HepG2 (cell line): ENCODE measurements around the gene MEF2B. TPM values are rescaled to one million over a fixed set of nuclear protein-coding genes. Genes with fewer than 3 reads are reported as not detected.

Experiments
- FUBP1 ChIP-seq: sonication (generic); formaldehyde crosslinking; IDR thresholded peaks from 2 replicates; pipeline ENCODE4 v1.5.1; 2020; ENCODE audit warnings: missing genetic modification reagents, mild to moderate bottlenecking, borderline replicate concordance
- GPBP1L1 ChIP-seq: sonication (generic); formaldehyde crosslinking; IDR thresholded peaks from 2 replicates; pipeline ENCODE4 v1.5.0; 2020; ENCODE audit warnings: mild to moderate bottlenecking, missing genetic modification reagents
- GZF1 ChIP-seq: sonication (generic); formaldehyde crosslinking; IDR thresholded peaks from 2 replicates; pipeline ENCODE4 v1.5.1; 2020; ENCODE audit warnings: mild to moderate bottlenecking, missing genetic modification reagents
- HOXA3 ChIP-seq: sonication (generic); formaldehyde crosslinking; IDR thresholded peaks from 2 replicates; pipeline ENCODE4 v1.5.0; 2020; ENCODE audit warnings: missing genetic modification reagents
- ISX ChIP-seq: sonication (generic); formaldehyde crosslinking; conservative IDR thresholded peaks from 2 replicates; pipeline ENCODE4 v1.5.0; 2020; ENCODE audit warnings: missing genetic modification reagents
- MATR3 ChIP-seq: sonication (generic); formaldehyde crosslinking; IDR thresholded peaks from 2 replicates; pipeline ENCODE4 v1.4.0; 2020; ENCODE audit warnings: missing genetic modification reagents
- MYC ChIP-seq: sonication (generic); formaldehyde crosslinking; IDR thresholded peaks from 2 replicates; pipeline ENCODE4 v1.9.0; 2021; ENCODE audit warnings: missing genetic modification reagents, borderline replicate concordance
- NFATC3 ChIP-seq: sonication (generic); formaldehyde crosslinking; IDR thresholded peaks from 2 replicates; pipeline ENCODE4 v1.5.1; 2020; ENCODE audit warnings: mild to moderate bottlenecking, missing genetic modification reagents
- NPAS2 ChIP-seq: sonication (generic); formaldehyde crosslinking; IDR thresholded peaks from 2 replicates; pipeline ENCODE4 v1.8.0; 2022; ENCODE audit warnings: mild to moderate bottlenecking, missing genetic modification reagents, borderline replicate concordance
- PPARG ChIP-seq: conservative IDR thresholded peaks from 2 replicates; pipeline ENCODE4 v1.6.1; 2016; ENCODE audit warnings: missing biosample characterization, missing genetic modification reagents
- RXRB ChIP-seq: IDR thresholded peaks from 2 replicates; pipeline ENCODE4 v1.6.1; 2016; ENCODE audit warnings: borderline replicate concordance, missing genetic modification reagents, missing compliant biosample characterization
- TEAD3 ChIP-seq: optimal IDR thresholded peaks from 2 replicates; pipeline ENCODE3; 2016; ENCODE audit warnings: borderline replicate concordance
- ZBTB37 ChIP-seq: sonication (generic); formaldehyde crosslinking; IDR thresholded peaks from 2 replicates; pipeline ENCODE4 v1.4.0; 2020; ENCODE audit warnings: mild to moderate bottlenecking, missing genetic modification reagents
- ZBTB43 ChIP-seq: sonication (generic); formaldehyde crosslinking; conservative IDR thresholded peaks from 2 replicates; pipeline ENCODE4 v1.4.0; 2020; ENCODE audit warnings: missing genetic modification reagents
- ZKSCAN1 ChIP-seq: fragments of 150-350 bp; IDR thresholded peaks from 2 replicates; pipeline ENCODE4 v1.6.1; 2014; ENCODE audit warnings: low read length
- ZNF101 ChIP-seq: sonication (generic); formaldehyde crosslinking; IDR thresholded peaks from 2 replicates; pipeline ENCODE4 v1.4.0; 2020; ENCODE audit warnings: mild to moderate bottlenecking, low read depth, missing genetic modification reagents, borderline replicate concordance
- ZNF317 ChIP-seq: sonication (generic); formaldehyde crosslinking; IDR thresholded peaks from 2 replicates; pipeline ENCODE4 v1.5.0; 2020; ENCODE audit warnings: mild to moderate bottlenecking, missing genetic modification reagents
- ZNF329 ChIP-seq: sonication (generic); formaldehyde crosslinking; IDR thresholded peaks from 2 replicates; pipeline ENCODE4 v1.9.0; 2021; ENCODE audit warnings: low read depth, mild to moderate bottlenecking, missing genetic modification reagents
- ZNF335 ChIP-seq: sonication (generic); formaldehyde crosslinking; IDR thresholded peaks from 2 replicates; pipeline ENCODE4 v1.4.0; 2020; ENCODE audit warnings: missing genetic modification reagents
- ZNF629 ChIP-seq: sonication (generic); formaldehyde crosslinking; conservative IDR thresholded peaks from 2 replicates; pipeline ENCODE4 v1.5.0; 2020; ENCODE audit warnings: missing genetic modification reagents
- ZSCAN29 ChIP-seq: sonication (generic); formaldehyde crosslinking; conservative IDR thresholded peaks from 2 replicates; pipeline ENCODE4 v1.4.0; 2020; ENCODE audit warnings: mild to moderate bottlenecking, missing genetic modification reagents
- ZSCAN9 ChIP-seq: IDR thresholded peaks from 2 replicates; pipeline ENCODE4 v1.6.1; 2016; ENCODE audit warnings: borderline replicate concordance
- polyA plus RNA-seq, 8 experiments: library from polyadenylated mRNA; depleted of rRNA in 3 of 8; stranded (reverse) in 7 of 8; unstranded in 1 of 8; fragments of >200 nt; fragmentation: Illumina TruSeq in 4 of 8; extraction: Trizol in 4 of 8; gene quantifications; 2 replicates each; pipeline versions ENCODE4 v1.2.1 to v1.2.3, GENCODE V29; 2011 to 2016; ENCODE audit warnings: low read depth in 4 of 8, missing spikeins in 1 of 8, mixed read lengths in 1 of 8; ENCODE audit not compliant: insufficient read depth in 1 of 8
- total RNA-seq, 5 experiments: library from RNA; depleted of rRNA; stranded (reverse); fragments of >200 nt; fragmentation: Illumina TruSeq; extraction: Trizol; gene quantifications; 2 replicates each; pipeline ENCODE4 v1.2.3, GENCODE V29; 2016; ENCODE audit warnings: low read depth in 1 of 5

Gene MEF2B
- total and polyA plus RNA-seq, 2 of the 13 experiments (the other 11 are each of a cell fraction or from before 2014, with no cell fraction given), result 1.2 to 1.7 TPM

- no peak for TF ChIP-seq FUBP1 (CRISPR knock-in tag)
- TF ChIP-seq ZBTB43 (CRISPR knock-in tag), result no peak
- TF ChIP-seq RXRB (CRISPR knock-in tag), result peak; percentile 70
- no peak for TF ChIP-seq ISX (CRISPR knock-in tag)
- no peak for TF ChIP-seq NFATC3
- TF ChIP-seq ZSCAN9 (CRISPR knock-in tag), result peak; percentile 54; the same call in 1 of the 2 replicates
- no peak for TF ChIP-seq ZBTB37 (CRISPR knock-in tag)
- no peak for TF ChIP-seq MATR3
- no peak for TF ChIP-seq ZNF101 (CRISPR knock-in tag)
- TF ChIP-seq MYC (CRISPR knock-in tag), result no peak; the same call in 1 of the 2 replicates
- TF ChIP-seq ZSCAN29, result no peak
- no peak for TF ChIP-seq GZF1
- TF ChIP-seq ZNF335, result no peak
- no peak for TF ChIP-seq ZKSCAN1
- TF ChIP-seq TEAD3 (CRISPR knock-in tag), result peak; percentile 51
- TF ChIP-seq NPAS2 (CRISPR knock-in tag), result no peak
- TF ChIP-seq GPBP1L1 (CRISPR knock-in tag), result no peak
- TF ChIP-seq PPARG (CRISPR knock-in tag), result 0 out of 2 replicates have a peak, but pooled peaks have one; percentile 48
- TF ChIP-seq ZNF317, result no peak
- TF ChIP-seq ZNF329 (CRISPR knock-in tag), result no peak; the same call in 1 of the 2 replicates
- peak; percentile 98 for TF ChIP-seq ZNF629
- peak; percentile 41; the same call in 1 of the 2 replicates for TF ChIP-seq HOXA3 (CRISPR knock-in tag)
Observed at GRCh38 chr19:19171821-19172532, 1.9 kb upstream of the MEF2B start (continued).
